Thymus (tissue), 11 donors: Measurements from ENCODE around the gene NOS1AP. TPM values are rescaled to one million over a fixed set of nuclear protein-coding genes. Genes with fewer than 3 reads are reported as not detected.

Source experiments
- DNase-seq, 9 donors: peaks; one replicate each; pipeline ENCODE4 v3.0.0-alpha.2; 2013; ENCODE audit warnings: low spot score in 9 of 9, low read depth in 6 of 9, missing footprints in 1 of 9
- H3K27ac ChIP-seq, 2 donors: one replicate each; pipeline ENCODE4 v1.5.1; 2013; ENCODE audit warnings: control low read depth in 1 of 2, low read depth in 1 of 2, low read length in 1 of 2, mild to moderate bottlenecking in 1 of 2, moderate library complexity in 1 of 2
- H3K27me3 ChIP-seq, 2 donors: one replicate each; pipeline ENCODE4 v1.5.1; 2013; ENCODE audit warnings: low read length in 1 of 2; ENCODE audit not compliant: control insufficient read depth in 2 of 2, insufficient read depth in 1 of 2
- H3K36me3 ChIP-seq, 2 donors: one replicate each; pipeline ENCODE4 v1.5.1; 2013; ENCODE audit warnings: low read length in 1 of 2, mild to moderate bottlenecking in 1 of 2, moderate library complexity in 1 of 2; ENCODE audit not compliant: control insufficient read depth in 2 of 2, insufficient read depth in 2 of 2
- H3K4me1 ChIP-seq, 2 donors: one replicate each; pipeline ENCODE4 v1.5.1; 2013; ENCODE audit warnings: low read length in 2 of 2; ENCODE audit not compliant: control insufficient read depth in 2 of 2, insufficient read depth in 2 of 2
- H3K4me3 ChIP-seq, 2 donors: one replicate each; pipeline ENCODE4 v1.5.1; 2013; ENCODE audit warnings: low read length in 2 of 2, control low read depth in 1 of 2, mild to moderate bottlenecking in 1 of 2
- H3K9me3 ChIP-seq, 2 donors: one replicate each; pipeline ENCODE4 v1.5.1; 2013; ENCODE audit warnings: low read length in 1 of 2, mild to moderate bottlenecking in 1 of 2; ENCODE audit not compliant: control insufficient read depth in 2 of 2, insufficient read depth in 1 of 2
- WGBS: extraction: QIAGEN DNeasy Blood & Tissue Kit; methylation state at CpG from one replicate; pipeline ENCODE4 v1.1.7; 2013; 5-methylcytosine and 5-hydroxymethylcytosine counted together
- polyA plus RNA-seq: library from polyadenylated mRNA; stranded (reverse); fragments of 200-250 nt; gene quantifications from one replicate; pipeline ENCODE4 v1.2.3, GENCODE V29; 2013
- total RNA-seq: library from RNA; stranded (reverse); fragments of 120-200 nt; gene quantifications from one replicate; pipeline ENCODE4 v1.2.4, GENCODE V29; 2013
- donor health status: healthy.

Gene NOS1AP
- total and polyA plus RNA-seq, 2 donors, result 0.05 to 0.30 TPM

DNA sequence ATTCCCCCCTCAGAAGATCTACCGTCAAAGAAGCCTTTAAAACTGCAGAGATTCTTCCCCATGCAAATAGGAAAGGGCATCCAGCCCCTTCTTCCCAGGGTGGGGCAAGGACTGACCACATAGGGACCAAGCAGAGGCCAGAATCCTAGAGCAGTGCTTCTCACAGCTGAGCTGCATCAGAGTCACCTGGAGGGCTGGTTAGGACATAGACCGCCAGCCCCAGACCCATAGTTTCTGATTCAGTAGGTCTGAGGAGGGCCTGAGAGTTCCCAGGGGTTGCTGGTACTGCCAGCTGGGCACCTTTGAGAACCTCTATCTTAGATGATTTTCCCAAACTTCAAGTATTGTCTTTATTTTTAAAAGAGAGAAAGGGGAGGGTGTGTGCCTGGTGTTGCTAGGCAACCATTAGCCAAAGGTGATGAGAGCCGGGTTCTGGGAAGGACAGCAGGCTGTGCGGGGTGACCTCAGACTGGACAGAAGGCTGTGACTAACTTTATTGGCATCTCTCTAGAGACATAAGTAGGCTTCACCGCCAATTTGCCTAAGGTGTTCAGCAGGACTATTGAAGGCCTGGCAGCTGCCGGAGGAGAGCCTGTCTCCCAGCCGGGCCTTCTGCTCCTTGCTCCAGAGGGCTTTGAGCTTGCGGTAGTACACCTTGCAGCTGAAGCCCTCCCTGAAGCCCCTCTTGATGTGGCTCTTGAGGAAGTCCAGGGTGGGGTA lies 304.2 kb downstream of the NOS1AP start:
- no peak overlapping the region for H3K4me3 ChIP-seq
- H3K36me3 ChIP-seq, result no peaks in the 10 kb centered on the region
- WGBS, result 96% methylated on average over 8 of the region's 8 CpGs
- no peaks in the 10 kb centered on the region for H3K27me3 ChIP-seq
- DNase-seq, result no peak
- H3K27ac ChIP-seq, result no peak overlapping the region
- peaks cover 0 to 3% of the 10 kb centered on the region in 2 donors for H3K4me1 ChIP-seq
- no peaks in the 10 kb centered on the region for H3K9me3 ChIP-seq

DNA sequence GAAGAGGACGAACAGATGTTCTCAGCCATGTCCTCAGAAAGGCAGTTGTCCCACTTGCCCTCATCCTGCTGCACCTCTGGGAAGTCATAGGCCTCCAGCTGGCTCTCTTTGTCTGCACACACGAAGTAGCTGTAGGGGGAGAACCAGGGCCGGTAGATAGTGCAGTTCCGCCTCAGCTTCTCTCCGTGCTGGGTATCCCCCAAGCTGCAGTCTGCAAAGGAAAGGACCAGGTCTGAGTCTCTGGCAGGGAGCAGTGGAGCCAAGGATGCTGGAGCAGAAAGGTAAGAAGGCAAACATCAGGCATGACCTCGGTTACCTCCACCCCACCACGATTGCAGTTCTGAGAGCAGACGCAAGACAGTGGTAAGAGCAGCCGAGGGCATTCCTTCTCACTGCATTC lies 304.9 kb downstream of the NOS1AP start:
- WGBS, result 89% methylated on average over 9 of the region's 9 CpGs
- no peak overlapping the region for H3K4me3 ChIP-seq
- H3K27ac ChIP-seq, result no peak overlapping the region
- DNase-seq, result no peak
- no peaks in the 10 kb centered on the region for H3K9me3 ChIP-seq
- peaks cover 0 to 3% of the 10 kb centered on the region in 2 donors for H3K4me1 ChIP-seq
- H3K27me3 ChIP-seq, result no peaks in the 10 kb centered on the region
- H3K36me3 ChIP-seq, result no peaks in the 10 kb centered on the region

DNA sequence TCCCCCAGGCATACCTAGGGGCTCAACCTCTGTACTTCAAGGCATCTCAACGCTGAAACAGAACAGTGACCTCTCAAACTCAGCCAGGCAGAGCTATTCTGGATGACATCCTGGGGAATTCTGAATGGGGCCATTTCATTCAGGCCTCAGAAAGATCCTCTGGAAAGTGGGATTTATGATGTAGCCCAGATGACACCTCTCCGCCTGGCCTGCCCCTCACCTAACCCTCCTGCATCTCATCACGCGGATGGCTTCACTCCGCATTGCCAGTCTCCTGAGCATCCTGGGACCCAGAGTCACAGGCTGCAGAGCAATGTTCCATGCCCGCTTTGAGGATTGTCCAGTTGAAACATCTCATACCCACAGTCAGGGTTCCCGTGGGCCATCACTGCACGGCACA lies 306.0 kb downstream of the NOS1AP start:
- 92% methylated on average over 8 of the region's 8 CpGs for WGBS
- Histone ChIP-seq H3K4me3 (no peak overlapping the region), H3K27me3 (no peaks in the 10 kb centered on the region), H3K4me1 (peaks cover 0 to 3% of the 10 kb centered on the region in 2 donors), H3K9me3 (no peaks in the 10 kb centered on the region), H3K36me3 (no peaks in the 10 kb centered on the region), H3K27ac (no peak overlapping the region)
- DNase-seq, result no peak

DNA sequence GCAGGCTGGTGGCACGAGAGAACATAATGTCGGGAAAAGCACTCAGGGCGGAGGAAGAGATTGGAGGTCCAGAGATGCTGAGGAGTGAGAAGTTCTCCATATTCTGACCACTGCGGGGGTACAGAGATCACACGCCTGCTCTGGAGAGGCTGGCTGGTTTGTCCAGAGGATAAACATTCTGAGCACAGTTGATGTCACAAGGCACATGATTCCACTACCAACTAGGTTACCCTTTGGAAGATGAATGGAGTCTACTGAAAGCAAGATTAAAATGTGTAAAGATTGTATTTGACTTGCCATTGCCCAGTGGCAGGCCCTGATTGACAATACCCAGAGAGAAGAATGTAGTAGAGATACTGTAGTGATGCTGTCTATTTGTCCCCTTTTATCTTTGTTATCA lies 307.2 kb downstream of the NOS1AP start, which contains the start of gene SPATA46:
SPATA46 (minus strand) TSS at position 164 of the 400 bp plus-strand sequence; CDS start at position 100, 64 bp downstream.
- H3K4me1 ChIP-seq, result peaks cover 0 to 3% of the 10 kb centered on the region in 2 donors
- H3K27me3 ChIP-seq, result no peaks in the 10 kb centered on the region
- H3K9me3 ChIP-seq, result no peaks in the 10 kb centered on the region
- H3K36me3 ChIP-seq, result no peaks in the 10 kb centered on the region
- no peak within 1 kb of the TSS for H3K4me3 ChIP-seq
- no peak within 1 kb of the TSS for H3K27ac ChIP-seq
- WGBS, result 97% methylated on average over 5 of the region's 5 CpGs
- DNase-seq, result no peak

DNA sequence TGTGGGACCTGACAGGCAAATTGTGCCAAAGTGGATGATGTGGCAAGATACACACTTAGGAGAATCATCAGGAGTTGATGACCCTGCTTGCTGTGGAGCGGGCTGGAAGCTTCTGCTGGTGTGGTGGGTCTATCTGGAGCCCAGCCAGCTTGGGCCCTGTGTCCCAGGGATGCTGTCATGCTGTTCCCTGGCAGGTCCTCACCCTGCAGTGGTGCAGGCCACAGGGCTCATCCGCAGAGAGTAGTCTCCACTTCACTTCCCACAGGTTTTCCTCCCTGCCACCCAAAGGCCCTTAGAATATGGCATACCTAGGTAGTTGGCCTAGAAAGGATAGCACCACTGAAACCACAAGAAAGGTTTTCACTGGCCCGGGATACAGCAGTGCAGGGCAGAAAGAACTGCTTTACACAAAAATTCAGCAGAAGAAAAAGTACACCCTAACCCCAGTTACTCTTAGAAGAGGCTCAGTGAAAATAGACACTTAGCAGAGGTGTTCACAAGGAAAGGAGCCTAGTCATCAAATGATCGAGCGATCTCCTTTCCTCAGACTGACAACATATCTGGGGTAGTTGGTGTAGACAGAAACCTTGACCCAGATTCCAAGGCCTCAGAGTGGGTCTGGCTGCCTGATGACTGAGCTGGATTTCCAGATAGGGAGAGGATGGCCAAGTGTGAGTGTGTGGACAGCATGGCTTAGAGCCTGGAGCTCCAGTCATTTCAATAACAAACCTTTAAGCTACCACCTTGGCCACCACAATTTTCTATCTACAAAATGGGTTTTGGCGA lies 310.8 kb downstream of the NOS1AP start:
- no peak for DNase-seq
- WGBS, result 93% methylated on average over 6 of the region's 6 CpGs
- Histone ChIP-seq H3K36me3 (no peaks in the 10 kb centered on the region), H3K27me3 (no peaks in the 10 kb centered on the region), H3K4me3 (no peak overlapping the region), H3K9me3 (no peaks in the 10 kb centered on the region), H3K4me1 (no peaks in the 10 kb centered on the region), H3K27ac (no peak overlapping the region)

DNA sequence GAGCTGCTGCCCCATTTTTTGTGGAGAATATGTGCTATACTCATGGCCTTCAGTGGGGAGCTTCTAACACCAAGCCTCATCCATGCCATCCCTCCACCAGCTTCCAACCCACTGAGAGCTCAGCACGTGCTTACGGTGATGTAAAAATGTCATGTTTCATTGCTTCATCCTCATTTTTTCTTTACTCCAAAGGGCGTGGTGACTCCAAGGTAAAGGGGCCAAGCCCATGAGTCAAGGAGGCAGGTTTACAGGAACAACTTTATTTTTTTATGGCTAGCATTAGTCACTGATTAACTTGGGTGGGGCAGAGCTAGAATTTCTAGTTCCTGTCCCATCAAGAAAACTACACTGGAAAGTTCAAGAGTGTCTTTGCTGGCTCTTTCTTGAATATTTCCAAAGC lies 311.9 kb downstream of the NOS1AP start, which contains the start of gene C1orf226:
C1orf226 (plus strand) TSS at position 346 of the 400 bp plus-strand sequence. CDS start 174 bp downstream, outside the sequence.
- H3K9me3 ChIP-seq, result no peaks in the 10 kb centered on the region
- no peak within 1 kb of the TSS for H3K27ac ChIP-seq
- no peaks in the 10 kb centered on the region for H3K4me1 ChIP-seq
- H3K36me3 ChIP-seq, result no peaks in the 10 kb centered on the region
- no peaks in the 10 kb centered on the region for H3K27me3 ChIP-seq
- H3K4me3 ChIP-seq, result no peak within 1 kb of the TSS
- DNase-seq, result no peak
- WGBS, result 84% methylated on average over 3 of the region's 3 CpGs

DNA sequence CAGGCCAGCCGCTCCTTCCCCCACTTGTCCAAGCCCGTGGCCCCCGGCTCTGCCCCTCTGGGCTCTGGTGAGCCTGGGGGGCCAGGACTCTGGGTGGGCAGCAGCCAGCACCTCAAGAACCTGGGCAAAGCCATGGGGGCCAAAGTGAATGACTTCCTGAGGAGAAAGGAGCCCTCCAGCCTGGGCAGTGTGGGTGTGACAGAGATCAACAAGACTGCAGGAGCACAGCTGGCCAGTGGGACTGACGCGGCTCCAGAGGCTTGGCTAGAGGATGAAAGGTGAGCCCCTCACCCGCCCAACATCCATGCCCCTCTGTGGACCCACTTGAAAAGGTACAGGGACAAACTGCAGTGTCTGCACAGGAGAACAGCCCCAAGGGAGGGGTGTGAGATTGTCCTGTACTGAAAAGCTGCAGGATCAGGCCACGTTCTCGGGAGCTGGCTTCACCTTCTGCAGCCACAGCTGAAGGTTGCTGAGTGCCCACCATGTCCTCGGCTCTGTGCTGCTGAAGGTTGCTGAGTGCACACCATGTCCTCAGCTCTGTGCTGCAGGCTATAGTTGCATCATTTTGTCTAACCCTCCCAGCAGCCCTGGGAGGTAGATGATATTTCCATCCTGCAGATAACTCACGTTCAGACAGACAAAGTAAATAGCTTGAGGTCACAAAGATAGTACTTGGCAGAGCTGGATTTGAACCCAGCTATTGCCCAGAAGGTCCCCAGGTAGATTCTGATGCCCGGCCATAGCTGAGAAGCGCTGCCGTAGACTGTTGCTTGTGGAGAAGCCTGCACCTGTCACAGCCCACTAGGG lies 312.7 kb downstream of the NOS1AP start:
- no peaks in the 10 kb centered on the region for H3K4me1 ChIP-seq
- no peaks in the 10 kb centered on the region for H3K36me3 ChIP-seq
- no peak for DNase-seq
- no peak overlapping the region for H3K27ac ChIP-seq
- WGBS, result 96% methylated on average over 13 of the region's 13 CpGs
- no peaks in the 10 kb centered on the region for H3K27me3 ChIP-seq
- no peaks in the 10 kb centered on the region for H3K9me3 ChIP-seq
- no peak overlapping the region for H3K4me3 ChIP-seq

DNA sequence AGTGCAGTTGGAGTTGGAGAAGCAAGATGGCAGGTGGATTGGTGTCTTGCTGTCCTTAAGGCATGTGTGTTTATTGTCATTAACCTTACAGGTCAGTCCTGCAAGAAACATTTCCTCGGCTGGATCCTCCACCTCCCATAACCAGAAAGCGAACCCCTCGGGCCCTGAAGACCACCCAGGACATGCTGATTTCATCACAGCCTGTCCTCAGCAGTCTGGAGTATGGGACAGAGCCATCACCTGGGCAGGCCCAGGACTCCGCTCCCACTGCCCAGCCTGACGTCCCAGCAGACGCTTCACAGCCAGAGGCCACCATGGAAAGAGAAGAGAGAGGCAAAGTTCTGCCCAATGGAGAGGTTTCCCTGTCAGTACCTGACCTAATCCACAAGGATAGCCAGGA lies 313.6 kb downstream of the NOS1AP start:
- H3K4me3 ChIP-seq, result no peak overlapping the region
- H3K27ac ChIP-seq, result no peak overlapping the region
- H3K4me1 ChIP-seq, result no peaks in the 10 kb centered on the region
- H3K27me3 ChIP-seq, result no peaks in the 10 kb centered on the region
- DNase-seq, result no peak
- 98% methylated on average over 6 of the region's 6 CpGs for WGBS
- no peaks in the 10 kb centered on the region for H3K36me3 ChIP-seq
- no peaks in the 10 kb centered on the region for H3K9me3 ChIP-seq
